Sigmoid colon (tissue), 7 donors: ENCODE measurements around the gene XAGE1B. TPM values are rescaled to one million over a fixed set of nuclear protein-coding genes. Genes with fewer than 3 reads are reported as not detected.
"Not testable (repeated sequence)": the region's sequence is repeated elsewhere in the genome, so short reads cannot be mapped to it uniquely, and the experiment has no call there.

Experiments used
- DNase-seq: peaks from one replicate; pipeline ENCODE4 v3.0.0-alpha.2; 2019
- H3K27ac ChIP-seq, 4 donors: fragments of 200-600 bp; sonication (generic); one replicate each; pipeline ENCODE4 v1.5.1; 2016 to 2019; ENCODE audit warnings: mild to moderate bottlenecking in 1 of 4
- H3K27me3 ChIP-seq, 3 donors: fragments of 200-600 bp; sonication (generic); one replicate each; pipeline ENCODE4 v1.5.1; 2019; ENCODE audit warnings: mild to moderate bottlenecking in 1 of 3
- H3K36me3 ChIP-seq, 4 donors: fragments of 200-600 bp; sonication (generic); one replicate each; pipeline ENCODE4 v1.5.1; 2016 to 2019
- H3K4me1 ChIP-seq, 4 donors: fragments of 200-600 bp; sonication (generic); one replicate each; pipeline ENCODE4 v1.5.1; 2017 to 2019
- H3K4me3 ChIP-seq, 4 donors: fragments of 200-600 bp; sonication (generic); one replicate each; pipeline ENCODE4 v1.5.1; 2017 to 2019; ENCODE audit warnings: mild to moderate bottlenecking in 2 of 4, moderate library complexity in 1 of 4
- H3K9me3 ChIP-seq, 4 donors: fragments of 200-600 bp in 3 of 4; sonication (generic) in 3 of 4; one replicate each; pipeline versions ENCODE4 v1.5.1 to v1.6.1; 2013 to 2019
- CTCF ChIP-seq, 4 experiments: fragments of 450-650 bp in 3 of 4; fragments of 200-600 bp in 1 of 4; IDR thresholded peaks; one replicate each; pipeline ENCODE4 v1.5.1; 2016 to 2019; ENCODE audit warnings: antibody characterized with exemption in 4 of 4, mild to moderate bottlenecking in 3 of 4, moderate library complexity in 2 of 4
- EP300 ChIP-seq, 4 donors: sonication (generic); formaldehyde crosslinking; IDR thresholded peaks; one replicate each; pipeline ENCODE4 v1.6.1; 2017; ENCODE audit warnings: antibody characterized with exemption in 4 of 4
- POLR2A ChIP-seq, 2 donors: fragments of 450-650 bp; IDR thresholded peaks; one replicate each; pipeline ENCODE4 v1.6.1; 2016; ENCODE audit warnings: antibody characterized with exemption in 2 of 2, mild to moderate bottlenecking in 2 of 2, moderate library complexity in 2 of 2
- POLR2AphosphoS5 ChIP-seq, 4 donors: sonication (generic); formaldehyde crosslinking; IDR thresholded peaks; one replicate each; pipeline ENCODE4 v1.6.1; 2017; ENCODE audit warnings: antibody characterized with exemption in 4 of 4
- WGBS, 2 donors: extraction: QIAGEN DNeasy Blood & Tissue Kit; methylation state at CpG; one replicate each; pipeline ENCODE4 v1.1.7; 2013; 5-methylcytosine and 5-hydroxymethylcytosine counted together
- intact Hi-C: fragments of 100-400 bp; cut with DNase I; formaldehyde crosslinking; loops from one replicate; pipeline ENCODE4 v1.15.1; 2023
- polyA plus RNA-seq, 3 donors: library from polyadenylated mRNA; stranded (reverse); fragments of 200-250 nt; gene quantifications; one replicate each; pipeline ENCODE4 v1.2.3, GENCODE V29; 2013
- small RNA-seq, 3 donors: library from RNA; depleted of rRNA; stranded (forward); fragments of <200 nt; gene quantifications; one replicate each; pipeline ENCODE3, GENCODE V24; 2016
- total RNA-seq, 4 donors: library from RNA; depleted of rRNA; stranded (reverse); fragments of >200 nt; gene quantifications; one replicate each; pipeline ENCODE4 v1.1.0, GENCODE V29; 2016
- donor health status: healthy with polysubstance abuse.
- donor health status: Bipolar disorder and iron deficiency.
- donor health status: healthy.

The XAGE1B gene
- total and polyA plus RNA-seq, 7 donors = not detected

- Histone ChIP-seq H3K36me3 (no peaks in the 10 kb centered on the region), H3K27me3 (no peaks in the 10 kb centered on the region), H3K4me3 (no peak overlapping the region), H3K9me3 (no peaks in the 10 kb centered on the region), H3K4me1 (no peaks in the 10 kb centered on the region), H3K27ac (no peak overlapping the region)
- no peak for TF ChIP-seq POLR2A (IDR thresholded peaks at IDR 0.05)
- no peak for TF ChIP-seq POLR2AphosphoS5 (IDR thresholded peaks at IDR 0.05)
- no peak for TF ChIP-seq CTCF (IDR thresholded peaks at IDR 0.05)
- TF ChIP-seq EP300 (IDR thresholded peaks at IDR 0.05) = no peak
- no peak for DNase-seq
- WGBS, 2 donors = 86 to 91% methylated on average over 3 of the region's 3 CpGs
- intact Hi-C loops = no loop called here
Observed at GRCh38 chrX:52507331-52507730, 9.5 kb downstream of the XAGE1B start.

- DNase-seq = no peak
- 94 to 95% methylated on average over 4 of the region's 4 CpGs for WGBS, 2 donors
Observed at GRCh38 chrX:52504551-52504950, 12.3 kb downstream of the XAGE1B start.

GRCh38 chrX:52501362-52501761 lies 15.5 kb downstream of the XAGE1B start:
- H3K4me1 ChIP-seq, H3K27ac ChIP-seq, H3K9me3 ChIP-seq, DNase-seq, H3K4me3 ChIP-seq, H3K27me3 ChIP-seq, intact Hi-C loops, H3K36me3 ChIP-seq: not testable (repeated sequence)
- WGBS, 2 donors = no CpG with 5 or more reads among the region's 6 CpGs

More at GRCh38 chrX:52504551-52504950, 12.3 kb downstream of the XAGE1B start:
- intact Hi-C loops = no loop called here
- Histone ChIP-seq H3K36me3 (no peaks in the 10 kb centered on the region), H3K27ac (no peak overlapping the region), H3K4me3 (no peak overlapping the region), H3K9me3 (no peaks in the 10 kb centered on the region), H3K4me1 (no peaks in the 10 kb centered on the region), H3K27me3 (no peaks in the 10 kb centered on the region)
- TF ChIP-seq CTCF (IDR thresholded peaks at IDR 0.05) = no peak
- TF ChIP-seq POLR2A (IDR thresholded peaks at IDR 0.05) = no peak
- no peak for TF ChIP-seq POLR2AphosphoS5 (IDR thresholded peaks at IDR 0.05)
- TF ChIP-seq EP300 (IDR thresholded peaks at IDR 0.05) = no peak

GRCh38 chrX:52496419-52496772 lies 20.5 kb downstream of the XAGE1B start:
- H3K27me3 ChIP-seq, H3K36me3 ChIP-seq, intact Hi-C loops, DNase-seq, H3K9me3 ChIP-seq, H3K4me1 ChIP-seq, H3K4me3 ChIP-seq, H3K27ac ChIP-seq: not testable (repeated sequence)
- WGBS, 2 donors = no CpG with 5 or more reads among the region's 5 CpGs

- DNase-seq, H3K27me3 ChIP-seq, H3K4me1 ChIP-seq, H3K36me3 ChIP-seq, H3K27ac ChIP-seq, intact Hi-C loops, H3K9me3 ChIP-seq, H3K4me3 ChIP-seq: not testable (repeated sequence)
- WGBS, 2 donors = no CpG with 5 or more reads among the region's 41 CpGs
Observed at GRCh38 chrX:52495545-52496418, 21.1 kb downstream of the XAGE1B start, which contains the start of gene XAGE1A. TSS of gene XAGE1A (plus strand) at chrX:52495808. CDS start at chrX:52497362, 1,554 bp downstream.

GRCh38 chrX:52471301-52471700 lies 45.6 kb downstream of the XAGE1B start:
- H3K27ac ChIP-seq, intact Hi-C loops, H3K4me3 ChIP-seq, H3K36me3 ChIP-seq, DNase-seq, H3K27me3 ChIP-seq, H3K4me1 ChIP-seq, H3K9me3 ChIP-seq: not testable (repeated sequence)
- 5 to 35% methylated on average over 1 of the region's 1 CpG for WGBS, 2 donors

Small RNA genes lying within 50 kb of the gene (small RNA-seq; reads per million reads assigned to genes)
- gene BX510359.8 (0 reads per million in 3 donors), gene RBM22P7 (0 reads per million in 3 donors)

Other genes starting within 250 kb of the XAGE1B start
- not detected for gene XAGE2, start 148.0 kb downstream of the XAGE1B start, total RNA-seq
- gene XAGE2, start 148.0 kb downstream of the XAGE1B start, polyA plus RNA-seq = not detected
- gene XAGE1A, start 21.3 kb downstream of the XAGE1B start, total RNA-seq = not detected
- not detected for gene XAGE1A, start 21.3 kb downstream of the XAGE1B start, polyA plus RNA-seq
- not detected for gene SSX7, start 137.8 kb upstream of the XAGE1B start, total RNA-seq
- not detected for gene SSX7, start 137.8 kb upstream of the XAGE1B start, polyA plus RNA-seq
- not detected for gene SSX2, start 190.1 kb upstream of the XAGE1B start, total RNA-seq
- not detected for gene SSX2, start 190.1 kb upstream of the XAGE1B start, polyA plus RNA-seq
- gene SSX2B, start 234.2 kb upstream of the XAGE1B start, total RNA-seq = not detected
- gene SSX2B, start 234.2 kb upstream of the XAGE1B start, polyA plus RNA-seq = not detected